Central memory CD4-positive, alpha-beta T cell (primary cell): ENCODE measurements around the gene FAM171A2.
"Not testable (repeated sequence)": the region's sequence is repeated elsewhere in the genome, so short reads cannot be mapped to it uniquely, and the experiment has no call there.

Experiments used
- DNase-seq: peaks from one replicate; pipeline ENCODE4 v3.0.0; 2022

The FAM171A2 gene

GRCh38 chr17:44344939-44345453, 18.7 kb downstream of the FAM171A2 start, which contains the start of gene GRN:
Gene GRN (plus strand): TSS chr17:44345302. CDS start chr17:44349165, 3,863 bp downstream.
- DNase-seq: peak; percentile 79

- DNase-seq: no peak
Observed at GRCh38 chr17:44343510-44344209, 20.0 kb downstream of the FAM171A2 start.

- DNase-seq: not testable (repeated sequence)
Observed at GRCh38 chr17:44340553-44340952, 23.1 kb downstream of the FAM171A2 start.

- DNase-seq: no peak
Observed at GRCh38 chr17:44338702-44339101, 25.0 kb downstream of the FAM171A2 start.

- DNase-seq: no peak
Observed at GRCh38 chr17:44335968-44336367, 27.7 kb downstream of the FAM171A2 start.

GRCh38 chr17:44335564-44335963, 28.1 kb downstream of the FAM171A2 start:
- no peak for DNase-seq

- no peak for DNase-seq
Observed at GRCh38 chr17:44334727-44335126, 28.9 kb downstream of the FAM171A2 start.

- DNase-seq: no peak
Observed at GRCh38 chr17:44334315-44334714, 29.3 kb downstream of the FAM171A2 start.

- no peak for DNase-seq
Observed at GRCh38 chr17:44333371-44333770, 30.3 kb downstream of the FAM171A2 start.

- DNase-seq: peak; percentile 70
Observed at GRCh38 chr17:44331249-44331760, 32.3 kb downstream of the FAM171A2 start.

- DNase-seq: not testable (repeated sequence)
Observed at GRCh38 chr17:44330263-44330662, 33.4 kb downstream of the FAM171A2 start.

GRCh38 chr17:44329516-44329915, 34.1 kb downstream of the FAM171A2 start:
- not testable (repeated sequence) for DNase-seq

- DNase-seq: no peak
Observed at GRCh38 chr17:44327715-44328449, 35.8 kb downstream of the FAM171A2 start.

GRCh38 chr17:44326861-44327444, 36.7 kb downstream of the FAM171A2 start:
- peak; percentile 94 for DNase-seq

- peak; percentile 93 for DNase-seq
Observed at GRCh38 chr17:44324571-44325275, 38.9 kb downstream of the FAM171A2 start, which contains the start of gene SLC25A39. Gene SLC25A39 (minus strand): TSS chr17:44324823. CDS start chr17:44323562, 1,261 bp downstream.

GRCh38 chr17:44324092-44324570, 39.5 kb downstream of the FAM171A2 start:
- no peak for DNase-seq

- DNase-seq: no peak
Observed at GRCh38 chr17:44323359-44324091, 40.1 kb downstream of the FAM171A2 start.

GRCh38 chr17:44322236-44322895, 41.3 kb downstream of the FAM171A2 start:
- DNase-seq: no peak

GRCh38 chr17:44321246-44322120, 42.2 kb downstream of the FAM171A2 start:
- no peak for DNase-seq

- no peak for DNase-seq
Observed at GRCh38 chr17:44320066-44320465, 43.6 kb downstream of the FAM171A2 start.
